ENCODE measurements around the gene C1QTNF12. TPM values are rescaled to one million over a fixed set of nuclear protein-coding genes. Genes with fewer than 3 reads are reported as not detected.

C1QTNF12 gene
- total and polyA plus RNA-seq, 2 of the 8 experiments (the other 6 are each of a cell fraction or from before 2014, with no cell fraction given) = 2.1 to 3.7 TPM

GRCh38 chr1:1244192-1244811 lies 2.2 kb downstream of the C1QTNF12 start:
- no peak overlapping the region for H2AFZ ChIP-seq (ENCODE audit: low read length)
- H3K4me1 ChIP-seq (replicated peaks in 1 of 4; ENCODE audit: control insufficient read depth in 3 of 4, insufficient read depth in 4 of 4, low read length in 3 of 4) = peaks cover 0 to 10% (median 1%) of the 10 kb centered on the region in 4 experiments; a peak in 5 of 7 replicates
- peak overlapping the region; percentile 25; the same call in 1 of the 2 replicates for H4K8ac ChIP-seq (ENCODE audit: extremely low read depth, insufficient read depth, low read length)
- H2BK5ac ChIP-seq (ENCODE audit: low read depth, low read length) = no peak overlapping the region
- ChIA-PET POLR2A (ENCODE audit: partially characterized antibody) (interaction anchor here (0.8 kb wide), 1 partner anchor 213 kb away, joined by 3 read pairs; no protein-coding TSS in a partner anchor), CTCF (ENCODE audit: partially characterized antibody) (interaction anchor here (1.1 kb wide), 2 partner anchors 20 to 122 kb away, joined by 3 to 5 read pairs; no protein-coding TSS in a partner anchor)
- no peak overlapping the region for H3K23ac ChIP-seq (ENCODE audit: insufficient read length)
- no peak overlapping the region for H2BK15ac ChIP-seq (ENCODE audit: low read length)
- H2BK120ac ChIP-seq (replicated peaks; ENCODE audit: low read depth, low read length) = no peak overlapping the region
- no peak overlapping the region for H3K9ac ChIP-seq (replicated peaks in 1 of 4; ENCODE audit: extremely low read depth in 1 of 4, low read depth in 3 of 4, low read length in 3 of 4)
- H4K20me1 ChIP-seq (replicated peaks in 1 of 2; ENCODE audit: control insufficient read depth in 1 of 2, insufficient read depth in 2 of 2, low read length in 2 of 2) = peaks cover 4 to 9% of the 10 kb centered on the region in 2 experiments
- no peak overlapping the region for H2BK12ac ChIP-seq (ENCODE audit: low read depth, low read length)
- peaks cover 2 to 19% (median 11%) of the 10 kb centered on the region in 4 experiments; a peak in 6 of 7 replicates for H3K27me3 ChIP-seq (replicated peaks in 1 of 4; ENCODE audit: control insufficient read depth in 3 of 4, extremely low read depth in 1 of 4, insufficient read depth in 3 of 4, low read length in 3 of 4)
- 94% methylated on average over 19 of the region's 30 CpGs; no CpG with 5 or more reads in 1 of the 2 experiments for WGBS, 2 experiments (ENCODE audit: extremely low coverage in 1 of 2, insufficient coverage in 1 of 2, insufficient read length in 1 of 2, insufficient replicate concordance in 2 of 2, low coverage in 1 of 2, low lambda C conversion rate in 2 of 2, missing lambda C conversion rate in 1 of 2)
- no peak for DNase-seq (ENCODE audit: low read depth in 1 of 2, low spot score in 2 of 2)
- no peak overlapping the region for H3K56ac ChIP-seq (replicated peaks; ENCODE audit: insufficient read length, low read depth, low read length)
- H3K36me3 ChIP-seq (ENCODE audit: control insufficient read depth in 2 of 4, insufficient read depth in 4 of 4, low read length in 3 of 4) = no peaks in the 10 kb centered on the region
- H3K4me3 ChIP-seq (ENCODE audit: extremely low read depth in 1 of 4, insufficient read depth in 2 of 4, low read depth in 3 of 4, low read length in 4 of 4) = no peak overlapping the region
- H3K18ac ChIP-seq (ENCODE audit: extremely low read depth, low read length) = no peak overlapping the region
- H4K5ac ChIP-seq (ENCODE audit: insufficient read length, low read depth, low read length) = no peak overlapping the region
- H3K23me2 ChIP-seq (ENCODE audit: low read depth, low read length) = no peaks in the 10 kb centered on the region; the same call in 1 of the 2 replicates
- no peak overlapping the region for H3K14ac ChIP-seq (ENCODE audit: insufficient read length)
- H2AK5ac ChIP-seq (ENCODE audit: low read depth, low read length) = no peak overlapping the region
- no peak overlapping the region for H3K27ac ChIP-seq (ENCODE audit: low read depth, low read length)
- H4K91ac ChIP-seq (replicated peaks; ENCODE audit: insufficient read length, low read length) = no peak overlapping the region
- no peaks in the 10 kb centered on the region; a peak in 1 of 4 replicates for H3K79me2 ChIP-seq (ENCODE audit: control insufficient read depth in 1 of 2, insufficient read depth in 2 of 2, low read length in 2 of 2)
- no peak for FAIRE-seq
- H3K9me3 ChIP-seq (ENCODE audit: insufficient read depth in 2 of 2, low read depth in 1 of 2, low read length in 1 of 2) = no peaks in the 10 kb centered on the region
- H2BK20ac ChIP-seq (ENCODE audit: low read length) = no peak overlapping the region
- H3K4me2 ChIP-seq (ENCODE audit: insufficient read depth in 1 of 2, low read depth in 2 of 2, low read length in 2 of 2) = no peak overlapping the region
- H3K79me1 ChIP-seq (ENCODE audit: low read depth, low read length) = no peaks in the 10 kb centered on the region
- no peak overlapping the region for H3K4ac ChIP-seq (replicated peaks; ENCODE audit: insufficient read length, low read depth, low read length)
- TF ChIP-seq SIRT6 (IDR thresholded peaks at IDR 0.05; ENCODE audit: low read length) (no peak), EGR1 (IDR thresholded peaks at IDR 0.05; ENCODE audit: borderline replicate concordance, low read depth, low read length) (no peak), KDM1A (IDR thresholded peaks at IDR 0.05; ENCODE audit: borderline replicate concordance, low read length) (no peak), CHD2 (IDR thresholded peaks at IDR 0.05; ENCODE audit: low read length) (no peak), RXRA (IDR thresholded peaks at IDR 0.05; ENCODE audit: insufficient read depth, low read depth, low read length) (no peak), POLR2A (IDR thresholded peaks at IDR 0.05; ENCODE audit: control extremely low read depth in 1 of 2, low read depth in 2 of 2, low read length in 2 of 2) (no peak), GTF2F1 (IDR thresholded peaks at IDR 0.05; ENCODE audit: borderline replicate concordance, low read depth, low read length) (no peak), NANOG (IDR thresholded peaks at IDR 0.05; ENCODE audit: insufficient read depth, low read depth, low read length, poor library complexity, severe bottlenecking) (no peak), NRF1 (IDR thresholded peaks at IDR 0.05; ENCODE audit: low read depth, low read length) (no peak)
